Upper lobe of left lung (tissue), 4 donors: Measurements from ENCODE around the gene STIM2.

Source experiments
- EP300 ChIP-seq, 4 donors: sonication (generic); formaldehyde crosslinking; IDR thresholded peaks; one replicate each; pipeline ENCODE4 v1.5.1; 2017; ENCODE audit warnings: antibody characterized with exemption in 4 of 4, control low read depth in 2 of 4
- POLR2A ChIP-seq, 4 donors: fragments of 450-650 bp; IDR thresholded peaks; one replicate each; pipeline ENCODE4 v1.5.1; 2016 to 2017; ENCODE audit warnings: antibody characterized with exemption in 4 of 4, mild to moderate bottlenecking in 2 of 4
- POLR2AphosphoS5 ChIP-seq, 2 donors: sonication (generic); formaldehyde crosslinking; IDR thresholded peaks; one replicate each; pipeline ENCODE4 v1.5.1; 2017; ENCODE audit warnings: antibody characterized with exemption in 2 of 2
- TF ChIP-seq, protein P1 (sequence below), 6 experiments: fragments of 450-650 bp in 4 of 6; fragments of 200-600 bp in 2 of 6; sonication (generic) in 2 of 6; IDR thresholded peaks; one replicate each; pipeline ENCODE4 v1.5.1; 2016 to 2019; ENCODE audit warnings: antibody characterized with exemption in 6 of 6

DNA sequence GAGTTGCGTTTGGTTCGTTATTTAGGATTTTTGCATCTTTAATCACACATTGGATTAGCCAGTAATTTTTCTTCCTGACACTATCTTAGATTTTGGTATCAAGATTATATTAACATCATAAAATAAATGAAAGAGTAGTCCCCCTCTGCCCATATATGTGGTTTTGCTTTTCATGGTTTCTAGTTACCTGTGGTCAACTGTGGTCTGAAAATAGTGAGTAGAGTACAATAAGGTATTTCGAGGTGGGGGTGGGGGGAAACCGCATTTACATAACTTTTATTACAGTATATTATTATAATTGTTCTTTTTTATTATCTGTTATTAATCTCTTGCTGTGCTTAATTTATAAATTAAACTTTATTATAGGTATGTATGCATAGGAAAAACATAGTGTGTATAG lies 152.4 kb downstream of the STIM2 start:
- TF ChIP-seq POLR2AphosphoS5 (IDR thresholded peaks at IDR 0.05) (no peak), POLR2A (IDR thresholded peaks at IDR 0.05) (no peak), EP300 (IDR thresholded peaks at IDR 0.05) (no peak)
- TF ChIP-seq, protein P1, sequence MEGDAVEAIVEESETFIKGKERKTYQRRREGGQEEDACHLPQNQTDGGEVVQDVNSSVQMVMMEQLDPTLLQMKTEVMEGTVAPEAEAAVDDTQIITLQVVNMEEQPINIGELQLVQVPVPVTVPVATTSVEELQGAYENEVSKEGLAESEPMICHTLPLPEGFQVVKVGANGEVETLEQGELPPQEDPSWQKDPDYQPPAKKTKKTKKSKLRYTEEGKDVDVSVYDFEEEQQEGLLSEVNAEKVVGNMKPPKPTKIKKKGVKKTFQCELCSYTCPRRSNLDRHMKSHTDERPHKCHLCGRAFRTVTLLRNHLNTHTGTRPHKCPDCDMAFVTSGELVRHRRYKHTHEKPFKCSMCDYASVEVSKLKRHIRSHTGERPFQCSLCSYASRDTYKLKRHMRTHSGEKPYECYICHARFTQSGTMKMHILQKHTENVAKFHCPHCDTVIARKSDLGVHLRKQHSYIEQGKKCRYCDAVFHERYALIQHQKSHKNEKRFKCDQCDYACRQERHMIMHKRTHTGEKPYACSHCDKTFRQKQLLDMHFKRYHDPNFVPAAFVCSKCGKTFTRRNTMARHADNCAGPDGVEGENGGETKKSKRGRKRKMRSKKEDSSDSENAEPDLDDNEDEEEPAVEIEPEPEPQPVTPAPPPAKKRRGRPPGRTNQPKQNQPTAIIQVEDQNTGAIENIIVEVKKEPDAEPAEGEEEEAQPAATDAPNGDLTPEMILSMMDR (IDR thresholded peaks at IDR 0.05) = no peak
